ENCODE data around the gene EPB41. TPM values are rescaled to one million over a fixed set of nuclear protein-coding genes. Genes with fewer than 3 reads are reported as not detected.

EPB41 gene
- total and polyA plus RNA-seq, 2 donors (not counting 3 experiments of a cell fraction or from before 2014, with no cell fraction given): 22.3 to 45.7 TPM

GRCh38 chr1:28950006-28950405 is 35.6 kb downstream of the EPB41 start:
- Histone ChIP-seq H3K9ac (replicated peaks; ENCODE audit: extremely low read depth, insufficient read depth, low read length) (no peak overlapping the region), H3K79me2 (ENCODE audit: control insufficient read depth, insufficient read depth, low read length) (no peaks in the 10 kb centered on the region), H3K9me3 (replicated peaks; ENCODE audit: control insufficient read depth, insufficient read depth, low read length) (no peaks in the 10 kb centered on the region), H3K27ac (ENCODE audit: insufficient read depth, low read depth, low read length) (no peak overlapping the region), H3K9me1 (replicated peaks; ENCODE audit: control insufficient read depth, extremely low read depth, insufficient read depth, low read length) (no peaks in the 10 kb centered on the region), H3K36me3 (ENCODE audit: control insufficient read depth in 2 of 2, extremely low read depth in 1 of 2, insufficient read depth in 2 of 2, low read length in 2 of 2) (no peaks in the 10 kb centered on the region), H3K27me3 (ENCODE audit: control insufficient read depth in 2 of 2, insufficient read depth in 2 of 2, low read length in 2 of 2) (no peaks in the 10 kb centered on the region), H3K4me1 (ENCODE audit: control insufficient read depth, extremely low read depth, insufficient read depth, low read length) (no peaks in the 10 kb centered on the region), H2AFZ (ENCODE audit: low read depth, low read length) (no peak overlapping the region), H3K4me3 (replicated peaks in 1 of 3; ENCODE audit: insufficient read depth in 1 of 3, low read depth in 1 of 3, low read length in 3 of 3) (no peak overlapping the region), H4K20me1 (replicated peaks; ENCODE audit: control insufficient read depth, extremely low read depth, insufficient read depth, low read length) (no peaks in the 10 kb centered on the region), H3K4me2 (ENCODE audit: insufficient read depth, low read length) (no peak overlapping the region)
- no TSS peak for BruUV-seq (replicated peaks)
- dilution Hi-C loops (cut with MboI; ENCODE audit: extremely low pct_ligation_motif_present, low sequenced_read_pairs) (no loop called here), intact Hi-C loops (cut with micrococcal nuclease) (no loop called here)
- FAIRE-seq (no peak), DNase-seq (ENCODE audit: low read depth, low spot score) (no peak)
- no peak for TF ChIP-seq GATA2 (IDR thresholded peaks at IDR 0.05; ENCODE audit: insufficient read depth, insufficient read length, low read depth, low read length)
- no peak for TF ChIP-seq MYC (IDR thresholded peaks at IDR 0.05; ENCODE audit: low read depth, low read length)
- TF ChIP-seq POLR2AphosphoS5 (IDR thresholded peaks at IDR 0.05; ENCODE audit: insufficient read depth, low read depth, low read length): no peak
- TF ChIP-seq, protein P1, sequence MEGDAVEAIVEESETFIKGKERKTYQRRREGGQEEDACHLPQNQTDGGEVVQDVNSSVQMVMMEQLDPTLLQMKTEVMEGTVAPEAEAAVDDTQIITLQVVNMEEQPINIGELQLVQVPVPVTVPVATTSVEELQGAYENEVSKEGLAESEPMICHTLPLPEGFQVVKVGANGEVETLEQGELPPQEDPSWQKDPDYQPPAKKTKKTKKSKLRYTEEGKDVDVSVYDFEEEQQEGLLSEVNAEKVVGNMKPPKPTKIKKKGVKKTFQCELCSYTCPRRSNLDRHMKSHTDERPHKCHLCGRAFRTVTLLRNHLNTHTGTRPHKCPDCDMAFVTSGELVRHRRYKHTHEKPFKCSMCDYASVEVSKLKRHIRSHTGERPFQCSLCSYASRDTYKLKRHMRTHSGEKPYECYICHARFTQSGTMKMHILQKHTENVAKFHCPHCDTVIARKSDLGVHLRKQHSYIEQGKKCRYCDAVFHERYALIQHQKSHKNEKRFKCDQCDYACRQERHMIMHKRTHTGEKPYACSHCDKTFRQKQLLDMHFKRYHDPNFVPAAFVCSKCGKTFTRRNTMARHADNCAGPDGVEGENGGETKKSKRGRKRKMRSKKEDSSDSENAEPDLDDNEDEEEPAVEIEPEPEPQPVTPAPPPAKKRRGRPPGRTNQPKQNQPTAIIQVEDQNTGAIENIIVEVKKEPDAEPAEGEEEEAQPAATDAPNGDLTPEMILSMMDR (IDR thresholded peaks at IDR 0.05; ENCODE audit: extremely low read depth in 1 of 2, insufficient read depth in 1 of 2, low read depth in 1 of 2, low read length in 2 of 2): no peak
- POLR2A ChIA-PET: no interaction called here
- CTCF ChIA-PET: no interaction called here

- H3K4me3 ChIP-seq (replicated peaks in 1 of 3; ENCODE audit: insufficient read depth in 1 of 3, low read depth in 1 of 3, low read length in 3 of 3): no peak overlapping the region
- CTCF ChIA-PET: no interaction called here
- intact Hi-C loops (cut with micrococcal nuclease): no loop called here
- H3K9me1 ChIP-seq (replicated peaks; ENCODE audit: control insufficient read depth, extremely low read depth, insufficient read depth, low read length): no peaks in the 10 kb centered on the region
- BruUV-seq (replicated peaks): no TSS peak
- no peaks in the 10 kb centered on the region for H4K20me1 ChIP-seq (replicated peaks; ENCODE audit: control insufficient read depth, extremely low read depth, insufficient read depth, low read length)
- H3K9me3 ChIP-seq (replicated peaks; ENCODE audit: control insufficient read depth, insufficient read depth, low read length): no peaks in the 10 kb centered on the region
- H3K36me3 ChIP-seq (ENCODE audit: control insufficient read depth in 2 of 2, extremely low read depth in 1 of 2, insufficient read depth in 2 of 2, low read length in 2 of 2): no peaks in the 10 kb centered on the region
- H3K9ac ChIP-seq (replicated peaks; ENCODE audit: extremely low read depth, insufficient read depth, low read length): no peak overlapping the region
- dilution Hi-C loops (cut with MboI; ENCODE audit: extremely low pct_ligation_motif_present, low sequenced_read_pairs): no loop called here
- POLR2A ChIA-PET: no interaction called here
- TF ChIP-seq GATA2 (IDR thresholded peaks at IDR 0.05; ENCODE audit: insufficient read depth, insufficient read length, low read depth, low read length) (no peak), MAX (IDR thresholded peaks at IDR 0.05; ENCODE audit: insufficient read depth, insufficient read length) (no peak), EZH2 (IDR thresholded peaks at IDR 0.05; ENCODE audit: borderline replicate concordance, low read depth, low read length, severe bottlenecking) (no peak), FOS (IDR thresholded peaks at IDR 0.05; ENCODE audit: borderline replicate concordance, insufficient read depth, low read length) (no peak), POLR2A (IDR thresholded peaks at IDR 0.05; ENCODE audit: low read depth, low read length) (no peak), MYC (IDR thresholded peaks at IDR 0.05; ENCODE audit: low read depth, low read length) (no peak), JUN (IDR thresholded peaks at IDR 0.05; ENCODE audit: borderline replicate concordance, insufficient read depth, insufficient read length, low read depth) (no peak), POLR2AphosphoS5 (IDR thresholded peaks at IDR 0.05; ENCODE audit: insufficient read depth, low read depth, low read length) (no peak)
- TF ChIP-seq, protein P1 (IDR thresholded peaks at IDR 0.05; ENCODE audit: extremely low read depth in 1 of 2, insufficient read depth in 1 of 2, low read depth in 1 of 2, low read length in 2 of 2): no peak
- no peaks in the 10 kb centered on the region for H3K79me2 ChIP-seq (ENCODE audit: control insufficient read depth, insufficient read depth, low read length)
- no peaks in the 10 kb centered on the region for H3K4me1 ChIP-seq (ENCODE audit: control insufficient read depth, extremely low read depth, insufficient read depth, low read length)
- H3K27ac ChIP-seq (ENCODE audit: insufficient read depth, low read depth, low read length): no peak overlapping the region
- H2AFZ ChIP-seq (ENCODE audit: low read depth, low read length): no peak overlapping the region
- no peak overlapping the region for H3K4me2 ChIP-seq (ENCODE audit: insufficient read depth, low read length)
- no peak for DNase-seq (ENCODE audit: low read depth, low spot score)
- no peak for FAIRE-seq
- no peaks in the 10 kb centered on the region for H3K27me3 ChIP-seq (ENCODE audit: control insufficient read depth in 2 of 2, insufficient read depth in 2 of 2, low read length in 2 of 2)
Observed at GRCh38 chr1:28950449-28950848, 36.1 kb downstream of the EPB41 start.

Data from endothelial cell of umbilical vein (primary cell).